Transverse colon (tissue), 4 donors: Measurements from ENCODE around the gene RAB25. TPM values are rescaled to one million over a fixed set of nuclear protein-coding genes. Genes with fewer than 3 reads are reported as not detected.

Source experiments
- DNase-seq: peaks from one replicate; pipeline ENCODE4 v3.0.0-alpha.2; 2019
- H3K27ac ChIP-seq, 4 donors: fragments of 200-600 bp; sonication (generic); 2 replicates each; pipeline ENCODE4 v1.5.1; 2016 to 2018; ENCODE audit warnings: inconsistent platforms in 4 of 4
- H3K27me3 ChIP-seq: fragments of 200-600 bp; sonication (generic); 2 replicates; pipeline ENCODE4 v1.5.1; 2017; ENCODE audit warnings: inconsistent platforms
- H3K36me3 ChIP-seq, 4 donors: fragments of 200-600 bp; sonication (generic); 2 replicates each; pipeline ENCODE4 v1.5.1; 2017 to 2019; ENCODE audit warnings: inconsistent platforms in 4 of 4
- H3K4me1 ChIP-seq, 4 donors: fragments of 200-600 bp; sonication (generic); 2 replicates each; pipeline ENCODE4 v1.5.1; 2017 to 2020; ENCODE audit warnings: inconsistent platforms in 4 of 4
- H3K4me3 ChIP-seq, 4 donors: fragments of 200-600 bp; sonication (generic); 1 replicate in 1 of 4; 2 replicates in 3 of 4; pipeline versions ENCODE4 v1.5.1 to v1.6.1; 2017 to 2019; ENCODE audit warnings: inconsistent platforms in 4 of 4
- H3K9me3 ChIP-seq, 2 donors: fragments of 200-600 bp; sonication (generic); 2 replicates each; pipeline ENCODE4 v1.5.1; 2017 to 2019; ENCODE audit warnings: inconsistent platforms in 2 of 2
- EP300 ChIP-seq: sonication (generic); formaldehyde crosslinking; IDR thresholded peaks from one replicate; pipeline ENCODE4 v1.6.1; 2017; ENCODE audit warnings: antibody characterized with exemption, low read depth
- POLR2A ChIP-seq: fragments of 450-650 bp; IDR thresholded peaks from one replicate; pipeline ENCODE4 v1.6.1; 2016; ENCODE audit warnings: antibody characterized with exemption, mild to moderate bottlenecking, moderate library complexity
- POLR2AphosphoS5 ChIP-seq, 3 donors: sonication (generic); formaldehyde crosslinking; IDR thresholded peaks; one replicate each; pipeline ENCODE4 v1.6.1; 2016; ENCODE audit warnings: antibody characterized with exemption in 3 of 3
- WGBS, 2 donors: methylation state at CpG; one replicate each; pipeline ENCODE4 v1.1.5; 2018; ENCODE audit warnings: low coverage in 1 of 2; 5-methylcytosine and 5-hydroxymethylcytosine counted together
- in situ Hi-C, 4 donors: fragments of 200-750 bp; cut with MboI; loops; one replicate each; pipeline versions ENCODE4 v1.15.0 to v1.15.1; 2017; ENCODE audit warnings: low sequenced_read_pairs in 3 of 4, low pct_ligation_motif_present in 1 of 4, low pct_unique_long_range_greater_than_20kb in 1 of 4
- intact Hi-C: fragments of 100-400 bp; cut with DNase I; formaldehyde crosslinking; loops from one replicate; pipeline ENCODE4 v1.15.1; 2023; ENCODE audit warnings: low total_unique reads
- total RNA-seq, 4 donors: library from RNA; depleted of rRNA; stranded (reverse); fragments of >200 nt; gene quantifications; one replicate each; pipeline ENCODE4 v1.1.0, GENCODE V29; 2016
- TF ChIP-seq, protein P1 (sequence below), 5 experiments: fragments of 200-600 bp in 3 of 5; fragments of 450-650 bp in 2 of 5; sonication (generic) in 3 of 5; IDR thresholded peaks; 1 replicate in 2 of 5; 2 replicates in 3 of 5; pipeline ENCODE4 v1.5.1; 2016 to 2017; ENCODE audit warnings: antibody characterized with exemption in 5 of 5, inconsistent platforms in 3 of 5, mild to moderate bottlenecking in 2 of 5, moderate library complexity in 1 of 5

Gene RAB25
- total RNA-seq, 4 donors from 2014 or later, result 140 to 213 (median 174) TPM

GRCh38 chr1:156052862-156053767, 7.8 kb upstream of the RAB25 start:
- Histone ChIP-seq H3K4me3 (peak overlapping the region; percentile 70 to 96 (median 78)), H3K4me1 (peaks cover 0 to 16% (median 10%) of the 10 kb centered on the region in 4 donors), H3K27ac (peak overlapping the region; percentile 95 to 98 (median 96)), H3K27me3 (no peaks in the 10 kb centered on the region), H3K9me3 (no peaks in the 10 kb centered on the region), H3K36me3 (no peaks in the 10 kb centered on the region)
- in situ Hi-C loops, result no loop called here
- DNase-seq, result peak; percentile 68
- WGBS, 2 donors, result 0% methylated on average over 43 of the region's 63 CpGs; no CpG with 5 or more reads in 1 of the 2 donors
- intact Hi-C loops, result no loop called here
- no peak for TF ChIP-seq POLR2A
- no peak for TF ChIP-seq POLR2AphosphoS5 (IDR thresholded peaks at IDR 0.05)
- no peak for TF ChIP-seq EP300
- TF ChIP-seq, protein P1, sequence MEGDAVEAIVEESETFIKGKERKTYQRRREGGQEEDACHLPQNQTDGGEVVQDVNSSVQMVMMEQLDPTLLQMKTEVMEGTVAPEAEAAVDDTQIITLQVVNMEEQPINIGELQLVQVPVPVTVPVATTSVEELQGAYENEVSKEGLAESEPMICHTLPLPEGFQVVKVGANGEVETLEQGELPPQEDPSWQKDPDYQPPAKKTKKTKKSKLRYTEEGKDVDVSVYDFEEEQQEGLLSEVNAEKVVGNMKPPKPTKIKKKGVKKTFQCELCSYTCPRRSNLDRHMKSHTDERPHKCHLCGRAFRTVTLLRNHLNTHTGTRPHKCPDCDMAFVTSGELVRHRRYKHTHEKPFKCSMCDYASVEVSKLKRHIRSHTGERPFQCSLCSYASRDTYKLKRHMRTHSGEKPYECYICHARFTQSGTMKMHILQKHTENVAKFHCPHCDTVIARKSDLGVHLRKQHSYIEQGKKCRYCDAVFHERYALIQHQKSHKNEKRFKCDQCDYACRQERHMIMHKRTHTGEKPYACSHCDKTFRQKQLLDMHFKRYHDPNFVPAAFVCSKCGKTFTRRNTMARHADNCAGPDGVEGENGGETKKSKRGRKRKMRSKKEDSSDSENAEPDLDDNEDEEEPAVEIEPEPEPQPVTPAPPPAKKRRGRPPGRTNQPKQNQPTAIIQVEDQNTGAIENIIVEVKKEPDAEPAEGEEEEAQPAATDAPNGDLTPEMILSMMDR (IDR thresholded peaks at IDR 0.05), result peak in 3 of 5 experiments; percentile 9 to 32 (median 11)

DNA sequence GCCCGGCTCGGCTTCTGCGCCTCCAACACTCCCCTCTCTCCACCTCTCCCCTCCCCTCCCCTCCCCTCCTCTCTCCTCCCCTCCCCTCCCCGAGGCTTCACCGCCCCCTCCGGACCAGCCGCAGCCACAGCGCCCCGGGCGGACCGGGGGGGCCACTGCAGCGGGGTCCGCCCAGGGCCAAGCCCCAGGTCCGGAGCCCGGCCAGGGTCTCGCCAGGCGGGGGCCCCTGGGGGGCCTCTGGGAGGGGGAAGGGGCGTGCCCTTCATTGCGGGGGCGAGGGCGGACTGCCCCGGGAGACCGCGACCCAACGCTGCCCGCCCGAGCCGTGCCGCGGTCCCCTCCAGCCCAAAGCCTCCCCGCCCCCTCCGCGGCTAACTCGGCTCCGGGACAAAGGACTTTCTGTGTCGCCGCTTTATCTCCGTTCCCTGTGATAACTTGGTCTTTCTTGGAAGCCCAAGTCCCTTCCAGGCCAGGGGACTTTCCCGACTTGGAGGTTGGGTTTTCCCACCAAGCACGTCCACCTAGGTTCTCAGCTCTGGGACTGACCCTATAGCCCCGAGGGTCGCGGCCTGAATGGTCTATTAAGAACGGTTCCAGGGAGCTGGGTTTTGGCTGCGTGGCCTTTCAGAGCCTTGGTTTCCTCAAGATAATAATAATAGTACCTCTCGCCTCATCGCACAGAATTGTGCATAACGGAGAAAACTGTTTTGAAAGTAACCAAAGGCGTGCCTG, 7.0 kb upstream of the RAB25 start, which contains the start of gene UBQLN4:
Gene UBQLN4 (minus strand): TSS at position 31 of the 732 bp plus-strand sequence. CDS start 97 bp downstream, outside the sequence.
- Histone ChIP-seq H3K36me3 (no peaks in the 10 kb centered on the region), H3K9me3 (no peaks in the 10 kb centered on the region), H3K27me3 (no peaks in the 10 kb centered on the region), H3K4me1 (peaks cover 0 to 16% (median 10%) of the 10 kb centered on the region in 4 donors), H3K4me3 (peak within 1 kb of the TSS; percentile 73 to 96 (median 79)), H3K27ac (peak within 1 kb of the TSS; percentile 95 to 98 (median 96))
- 1% methylated on average over 32 of the region's 49 CpGs; no CpG with 5 or more reads in 1 of the 2 donors for WGBS, 2 donors
- DNase-seq, result peak; percentile 91
- in situ Hi-C loops (no loop called here), intact Hi-C loops (no loop called here)
- TF ChIP-seq, protein P1 (IDR thresholded peaks at IDR 0.05), result peak; percentile 9 to 77 (median 65)
- TF ChIP-seq POLR2AphosphoS5 (IDR thresholded peaks at IDR 0.05), result peak in 2 of 3 donors; percentile 24 to 47
- TF ChIP-seq EP300, result no peak
- no peak for TF ChIP-seq POLR2A

DNA sequence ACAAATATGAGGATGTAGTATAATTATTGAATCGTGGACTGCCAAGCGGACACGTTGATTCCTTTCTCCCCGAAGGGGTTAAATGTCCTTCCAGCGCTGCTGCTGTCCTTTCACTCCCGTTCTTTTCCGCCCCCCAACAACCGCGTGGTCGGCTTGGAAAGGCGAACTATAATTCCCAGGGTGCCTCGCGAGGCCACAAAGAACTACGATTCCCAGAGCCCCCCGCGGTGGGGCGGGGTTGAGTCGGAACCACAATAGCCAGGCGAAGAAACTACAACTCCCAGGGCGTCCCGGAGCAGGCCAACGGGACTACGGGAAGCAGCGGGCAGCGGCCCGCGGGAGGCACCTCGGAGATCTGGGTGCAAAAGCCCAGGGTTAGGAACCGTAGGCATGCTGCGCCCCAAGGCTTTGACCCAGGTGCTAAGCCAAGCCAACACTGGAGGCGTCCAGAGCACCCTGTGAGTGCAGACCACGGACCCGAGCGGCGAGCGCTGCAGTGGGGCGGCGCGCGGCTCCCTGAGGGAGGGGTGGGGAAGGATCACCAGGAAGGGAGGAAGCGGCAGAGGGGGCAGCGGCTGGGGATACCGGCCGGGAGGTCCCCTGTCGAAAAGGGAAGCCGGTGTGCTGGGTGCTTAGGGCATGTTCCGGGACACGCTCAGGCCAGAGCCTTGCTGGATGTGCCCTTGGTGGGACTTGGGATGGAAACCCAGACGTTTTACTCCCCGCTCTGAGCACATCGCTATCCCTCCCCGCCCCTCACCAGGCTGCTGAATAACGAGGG, 6.3 kb upstream of the RAB25 start, which contains the start of gene LAMTOR2:
Gene LAMTOR2 (plus strand): TSS at position 283 of the 781 bp plus-strand sequence. CDS start 108 bp downstream, at position 391.
- Histone ChIP-seq H3K4me1 (peaks cover 0 to 16% (median 10%) of the 10 kb centered on the region in 4 donors), H3K36me3 (no peaks in the 10 kb centered on the region), H3K9me3 (no peaks in the 10 kb centered on the region), H3K27ac (peak within 1 kb of the TSS; percentile 95 to 98 (median 96)), H3K27me3 (no peaks in the 10 kb centered on the region), H3K4me3 (peak within 1 kb of the TSS; percentile 73 to 96 (median 79))
- in situ Hi-C loops, result no loop called here
- peak; percentile 72 to 88 (median 86) for TF ChIP-seq POLR2AphosphoS5 (IDR thresholded peaks at IDR 0.05)
- TF ChIP-seq POLR2A, result peak; percentile 69
- TF ChIP-seq, protein P1 (IDR thresholded peaks at IDR 0.05), result no peak
- TF ChIP-seq EP300, result no peak
- WGBS, 2 donors, result 0% methylated on average over 53 of the region's 53 CpGs; no CpG with 5 or more reads in 1 of the 2 donors
- intact Hi-C loops, result no loop called here
- peak; percentile 98 for DNase-seq
